Measurements from ENCODE around the gene PEMT. TPM values are rescaled to one million over a fixed set of nuclear protein-coding genes. Genes with fewer than 3 reads are reported as not detected.

The PEMT gene
- total and polyA plus RNA-seq, 9 of the 15 experiments (the other 6 are each of a cell fraction or from before 2014, with no cell fraction given) = 1.4 to 36.4 (median 13.6) TPM

DNA sequence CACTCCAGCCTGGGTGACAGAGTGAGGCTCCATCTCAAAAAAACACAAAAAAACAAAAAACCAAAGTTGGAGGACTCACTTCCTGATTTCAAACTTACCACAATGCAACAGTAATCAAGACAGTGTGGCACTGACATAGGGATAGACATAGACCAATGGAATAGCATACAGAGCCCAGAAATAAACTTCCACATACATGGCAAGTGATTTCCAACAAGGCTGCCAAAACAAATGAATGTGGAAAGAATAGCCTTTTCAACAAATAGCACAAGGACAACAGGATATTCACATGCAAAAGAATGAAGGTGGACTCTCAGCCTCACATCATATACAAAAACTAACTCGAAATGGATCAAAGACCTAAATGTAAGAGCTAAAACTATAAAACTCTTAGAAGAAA lies 58.5 kb downstream of the PEMT start:
- H3K9ac ChIP-seq (ENCODE audit: insufficient read depth in 1 of 2, low read depth in 2 of 2, low read length in 2 of 2) = no peak overlapping the region
- no peaks in the 10 kb centered on the region for H4K20me1 ChIP-seq (replicated peaks; ENCODE audit: control insufficient read depth, insufficient read depth, low read length)
- H3K4me1 ChIP-seq (replicated peaks in 1 of 2; ENCODE audit: control insufficient read depth in 2 of 2, insufficient read depth in 2 of 2, low read length in 2 of 2) = peaks cover 0 to 15% of the 10 kb centered on the region in 2 experiments; a peak in 3 of 5 replicates
- H3K9me1 ChIP-seq (ENCODE audit: control insufficient read depth, insufficient read depth, low read length) = no peaks in the 10 kb centered on the region
- H3K4me3 ChIP-seq = no peak overlapping the region
- no peak overlapping the region for H3K27ac ChIP-seq (ENCODE audit: extremely low read depth, low read depth, low read length)
- H3K27me3 ChIP-seq (ENCODE audit: control insufficient read depth in 2 of 2, insufficient read depth in 2 of 2, low read length in 2 of 2) = no peaks in the 10 kb centered on the region
- POLR2A ChIA-PET = no interaction called here
- WGBS (ENCODE audit: insufficient coverage, low coverage, missing lambda C conversion rate) = 11% methylated on average over 1 of the region's 1 CpG
- H3K9me3 ChIP-seq (replicated peaks; ENCODE audit: control insufficient read depth, insufficient read depth, low read depth, low read length) = no peaks in the 10 kb centered on the region
- CTCF ChIA-PET (ENCODE audit: low intra/inter-chr PET ratio) = no interaction called here
- H2AFZ ChIP-seq (ENCODE audit: low read depth, low read length) = no peak overlapping the region
- no peak for TF ChIP-seq NONO (IDR thresholded peaks at IDR 0.05; ENCODE audit: low read depth in 2 of 2, low read length in 1 of 2)
- no peak for TF ChIP-seq TCF7L2 (IDR thresholded peaks at IDR 0.05; ENCODE audit: low read depth, low read length)
- no peak for TF ChIP-seq ZNF384 (IDR thresholded peaks at IDR 0.05; ENCODE audit: low read depth, low read length)
- TF ChIP-seq ZNF274 (IDR thresholded peaks at IDR 0.05; ENCODE audit: borderline replicate concordance, low read depth, low read length) = no peak
- no peak for TF ChIP-seq ZNF507 (tag; conservative IDR thresholded peaks at IDR 0.05)
- TF ChIP-seq MXD1 (CRISPR knock-in tag; IDR thresholded peaks at IDR 0.05; ENCODE audit: borderline replicate concordance, poor library complexity, severe bottlenecking) = no peak
- no peak for TF ChIP-seq ZNF146 (CRISPR knock-in tag; IDR thresholded peaks at IDR 0.05; ENCODE audit: unreplicated experiment)
- in situ Hi-C loops (cut with MboI) = no loop called here
- no peak for FAIRE-seq
- H3K79me2 ChIP-seq (ENCODE audit: control insufficient read depth, insufficient read depth, low read length) = no peaks in the 10 kb centered on the region
- DNase-seq (ENCODE audit: extremely low read depth in 1 of 4, low spot score in 3 of 4) = no peak
- no peak overlapping the region for H3K4me2 ChIP-seq (ENCODE audit: insufficient read depth, low read length)
- no TSS peak for BruUV-seq (replicated peaks)
- intact Hi-C loops (cut with micrococcal nuclease) = no loop called here
- no peaks in the 10 kb centered on the region for H3K36me3 ChIP-seq (ENCODE audit: control insufficient read depth, insufficient read depth, low read length)
- no peak for ATAC-seq

Data from K562 (cell line).